HCT116 (cell line): ENCODE measurements around the gene ZSCAN26. TPM values are rescaled to one million over a fixed set of nuclear protein-coding genes. Genes with fewer than 3 reads are reported as not detected.

Experiments
- ATAC-seq: fragments of 200-7000 bp; cut with Tn5 transposase; 2 replicates; pipeline ENCODE4 v1.9.1; 2020; ENCODE audit warnings: mild to moderate bottlenecking, moderate library complexity
- BruUV-seq: library from RNA; stranded (reverse); fragments of 400-500 nt; replicated peaks from 2 replicates; lab custom pipeline; 2021; lab: Mats Ljungman, UMichigan
- CTCF ChIA-PET: fragments of 300-600 bp; sonication (Branson Sonifier 250); formaldehyde crosslinking; loops from one replicate; lab custom pipeline; 2021; ENCODE audit warnings: antibody characterized with exemption; lab: Charles Lee
- POLR2A ChIA-PET: fragments of 300-600, 350-600 bp; sonication (Branson Sonifier 250); formaldehyde crosslinking; loops from one replicate; lab custom pipeline; 2021; ENCODE audit warnings: antibody characterized with exemption; lab: Charles Lee
- RAD21 ChIA-PET, 2 experiments: fragments of 300-600 bp; sonication (Branson Sonifier 250); formaldehyde crosslinking; loops; one replicate each; lab custom pipeline; 2023; ENCODE audit warnings: low total read pairs in 2 of 2; ENCODE audit not compliant: uncharacterized antibody in 2 of 2, unreplicated experiment in 2 of 2, low non-redundant PET in 1 of 2; lab: Charles Lee
- DNase-seq: peaks from one replicate; pipeline ENCODE4 v3.0.0-alpha.2; 2010; ENCODE audit warnings: low read depth, low spot score
- H2AFZ ChIP-seq: fragments of 200-600 bp; shearing (Covaris generic), sonication (generic); 2 replicates; pipeline ENCODE4 v1.6.1; 2017; ENCODE audit warnings: low read depth, mixed run types, mixed read lengths, antibody characterized with exemption, low read length; ENCODE audit not compliant: poor library complexity, severe bottlenecking
- H3K27ac ChIP-seq: 2 replicates; pipeline ENCODE4 v1.5.1; 2012; ENCODE audit warnings: low read depth, low read length
- H3K27me3 ChIP-seq: fragments of 200-600 bp; sonication (generic); 2 replicates; pipeline ENCODE4 v1.6.1; 2016; ENCODE audit warnings: mixed run types, low read length, mixed read lengths; ENCODE audit not compliant: insufficient read depth
- H3K36me3 ChIP-seq, 2 experiments: fragments of 200-500 bp in 1 of 2; fragments of 200-600 bp in 1 of 2; sonication (Bioruptor generic) in 1 of 2; sonication (generic) in 1 of 2; 2 replicates each; pipeline versions ENCODE4 v1.5.1 to v1.6.1; 2014 to 2016; ENCODE audit warnings: low read length in 2 of 2, inconsistent platforms in 1 of 2, mixed read lengths in 1 of 2, mixed run types in 1 of 2; ENCODE audit not compliant: insufficient read depth in 2 of 2, control insufficient read depth in 1 of 2
- H3K4me1 ChIP-seq, 2 experiments: fragments of 200-600 bp in 1 of 2; sonication (generic) in 1 of 2; 2 replicates each; pipeline versions ENCODE4 v1.5.1 to v1.6.1; 2012 to 2017; ENCODE audit warnings: low read length in 2 of 2, inconsistent platforms in 1 of 2, mild to moderate bottlenecking in 1 of 2, mixed read lengths in 1 of 2, mixed run types in 1 of 2, moderate library complexity in 1 of 2; ENCODE audit not compliant: insufficient read depth in 2 of 2, control insufficient read depth in 1 of 2
- H3K4me2 ChIP-seq: fragments of 200-600 bp; sonication (generic); 2 replicates; pipeline ENCODE4 v1.6.1; 2017; ENCODE audit warnings: mixed run types, low read length, mixed read lengths
- H3K4me3 ChIP-seq, 2 experiments: fragments of 200-600 bp in 1 of 2; sonication (generic) in 1 of 2; replicated peaks in 1 of 2; 2 replicates each; pipeline ENCODE4 v1.5.1; 2011 to 2016; ENCODE audit warnings: low read length in 2 of 2, control low read depth in 1 of 2, low read depth in 1 of 2, mild to moderate bottlenecking in 1 of 2, mixed read lengths in 1 of 2, mixed run types in 1 of 2
- H3K79me2 ChIP-seq: fragments of 200-600 bp; sonication (generic); 2 replicates; pipeline ENCODE4 v1.6.1; 2017; ENCODE audit warnings: mild to moderate bottlenecking, mixed run types, low read length, moderate library complexity, mixed read lengths; ENCODE audit not compliant: insufficient read depth
- H3K9ac ChIP-seq: fragments of 200-600 bp; sonication (generic); 2 replicates; pipeline ENCODE4 v1.6.1; 2016; ENCODE audit warnings: low read length, mixed read lengths
- H3K9me2 ChIP-seq: fragments of 200-600 bp; sonication (generic), shearing (Covaris generic); 2 replicates; pipeline ENCODE4 v1.6.1; 2017; ENCODE audit warnings: mixed run types, mild to moderate bottlenecking, moderate library complexity; ENCODE audit not compliant: insufficient read depth
- H3K9me3 ChIP-seq, 2 experiments: fragments of 200-500 bp in 1 of 2; fragments of 200-600 bp in 1 of 2; sonication (Bioruptor generic) in 1 of 2; sonication (generic) in 1 of 2; 2 replicates each; pipeline ENCODE4 v1.6.1; 2014 to 2017; ENCODE audit warnings: low read length in 2 of 2, mixed read lengths in 2 of 2, inconsistent platforms in 1 of 2, low read depth in 1 of 2, mild to moderate bottlenecking in 1 of 2, mixed run types in 1 of 2, moderate library complexity in 1 of 2; ENCODE audit not compliant: control insufficient read depth in 1 of 2, insufficient read depth in 1 of 2
- H4K20me1 ChIP-seq: fragments of 200-600 bp; sonication (generic), shearing (Covaris generic); 2 replicates; pipeline ENCODE4 v1.6.1; 2017; ENCODE audit warnings: mixed run types, mild to moderate bottlenecking, moderate library complexity; ENCODE audit not compliant: insufficient read depth
- CEBPB ChIP-seq: IDR thresholded peaks from 2 replicates; pipeline ENCODE4 v1.6.1; 2012; ENCODE audit warnings: low read depth
- POLR2A ChIP-seq: IDR thresholded peaks from 2 replicates; pipeline ENCODE4 v1.7.0; 2011; ENCODE audit warnings: borderline replicate concordance; ENCODE audit not compliant: insufficient read depth, insufficient read length; ENCODE audit errors: extremely low read depth
- POLR2AphosphoS5 ChIP-seq: IDR thresholded peaks from 2 replicates; pipeline ENCODE4 v1.6.1; 2011; ENCODE audit warnings: mild to moderate bottlenecking, low read depth, low read length, moderate library complexity
- SIN3A ChIP-seq: IDR thresholded peaks from 2 replicates; pipeline ENCODE4 v1.6.1; 2012; ENCODE audit warnings: low read depth
- TCF7L2 ChIP-seq: IDR thresholded peaks from 2 replicates; pipeline ENCODE4 v1.7.0; 2011; ENCODE audit warnings: borderline replicate concordance, inconsistent platforms; ENCODE audit not compliant: insufficient read depth, insufficient read length; ENCODE audit errors: extremely low read depth
- ZNF274 ChIP-seq: fragments of 200-500 bp; sonication (Bioruptor generic); IDR thresholded peaks from 2 replicates; pipeline ENCODE4 v1.6.1; 2014; ENCODE audit warnings: mild to moderate bottlenecking, low read depth, low read length, inconsistent platforms
- intact Hi-C: fragments of 100-400 bp; cut with micrococcal nuclease; formaldehyde crosslinking; loops from 2 replicates; pipeline ENCODE4 v1.10.0; 2022
- total RNA-seq: library from RNA; stranded (reverse); gene quantifications from one replicate; pipeline ENCODE4 v1.2.1, GENCODE V29; 2021; ENCODE audit not compliant: unreplicated experiment

Gene ZSCAN26
- total RNA-seq, 1 experiment from 2014 or later: 10.3 TPM

GRCh38 chr6:28291573-28291972 lies 24.6 kb downstream of the ZSCAN26 start:
- no peaks in the 10 kb centered on the region for H4K20me1 ChIP-seq
- H3K79me2 ChIP-seq: no peaks in the 10 kb centered on the region
- no TSS peak for BruUV-seq
- no peaks in the 10 kb centered on the region for H3K27me3 ChIP-seq
- no peak for ATAC-seq
- peaks cover 2 to 9% of the 10 kb centered on the region in 2 experiments; a peak in 1 of 4 replicates for H3K36me3 ChIP-seq
- no peaks in the 10 kb centered on the region for H3K4me1 ChIP-seq
- no peak overlapping the region for H2AFZ ChIP-seq
- no peak overlapping the region for H3K4me3 ChIP-seq
- DNase-seq: no peak
- ChIA-PET RAD21 (no interaction called here), CTCF (no interaction called here), POLR2A (no interaction called here)
- TF ChIP-seq POLR2AphosphoS5: no peak
- TF ChIP-seq CEBPB: no peak
- intact Hi-C loops: no loop called here
- H3K9me2 ChIP-seq: no peaks in the 10 kb centered on the region
- H3K9me3 ChIP-seq: no peaks in the 10 kb centered on the region
- no peak overlapping the region for H3K4me2 ChIP-seq
- no peak overlapping the region for H3K27ac ChIP-seq
- H3K9ac ChIP-seq: no peak overlapping the region

GRCh38 chr6:28295326-28295725 lies 28.4 kb downstream of the ZSCAN26 start:
- ChIA-PET RAD21 (no interaction called here), POLR2A (no interaction called here), CTCF (no interaction called here)
- ATAC-seq: no peak
- no peak for TF ChIP-seq TCF7L2
- TF ChIP-seq SIN3A: no peak
- no peak for TF ChIP-seq ZNF274
- TF ChIP-seq POLR2A: no peak
- Histone ChIP-seq H4K20me1 (no peaks in the 10 kb centered on the region), H2AFZ (no peak overlapping the region), H3K4me1 (no peaks in the 10 kb centered on the region), H3K9me3 (no peaks in the 10 kb centered on the region), H3K27me3 (no peaks in the 10 kb centered on the region), H3K4me3 (no peak overlapping the region), H3K27ac (no peak overlapping the region), H3K79me2 (no peaks in the 10 kb centered on the region), H3K36me3 (no peaks in the 10 kb centered on the region), H3K4me2 (no peak overlapping the region), H3K9ac (no peak overlapping the region), H3K9me2 (no peaks in the 10 kb centered on the region)
- intact Hi-C loops: no loop called here
- no peak for DNase-seq
- BruUV-seq: no TSS peak
